A549 (cell line): ENCODE measurements around the gene GATA6. TPM values are rescaled to one million over a fixed set of nuclear protein-coding genes. Genes with fewer than 3 reads are reported as not detected.

Experiments used
- ATAC-seq, 2 experiments: fragments of 200-7000 bp in 1 of 2; fragments of >200 bp in 1 of 2; cut with Nextera tagmentation in 1 of 2; cut with Tn5 transposase in 1 of 2; 3 replicates each; pipeline versions ENCODE4 v1.8.0 to v1.9.1; 2018 to 2020; ENCODE audit warnings: mild to moderate bottlenecking in 1 of 2, moderate library complexity in 1 of 2
- CTCF ChIA-PET: fragments of 300-600 bp; sonication (Branson Sonifier 250); formaldehyde crosslinking; extraction: SDS; loops from one replicate; lab custom pipeline; 2021; ENCODE audit warnings: antibody characterized with exemption, inconsistent platforms; lab: Yijun Ruan, JAX
- POLR2A ChIA-PET: fragments of 350-600 bp; formaldehyde crosslinking; extraction: SDS; loops from one replicate; lab custom pipeline; 2021; ENCODE audit warnings: antibody characterized with exemption, inconsistent platforms; lab: Yijun Ruan, JAX
- DNase-seq, 2 experiments: peaks; one replicate each; pipeline versions ENCODE4 v3.0.0 to v3.0.0-alpha.2; 2011 to 2016; ENCODE audit warnings: low read depth in 1 of 2, low spot score in 1 of 2
- FAIRE-seq: peaks from 2 replicates; lab custom pipeline; 2011; peaks lifted over from hg19 to GRCh38; lab: Jason Lieb, UNC
- H3K27ac ChIP-seq, 2 experiments: fragments of >200 bp; sonication (Bioruptor Twin); formaldehyde crosslinking; 3 replicates each; pipeline ENCODE4 v1.5.1; 2016 to 2017
- H3K4me1 ChIP-seq: fragments of >200 bp; sonication (Bioruptor Twin); formaldehyde crosslinking; 3 replicates; pipeline ENCODE4 v1.6.1; 2016
- H3K4me2 ChIP-seq: fragments of >200 bp; sonication (Bioruptor Twin); formaldehyde crosslinking; 3 replicates; pipeline ENCODE4 v1.6.1; 2016
- H3K4me3 ChIP-seq: fragments of >200 bp; sonication (Bioruptor Twin); formaldehyde crosslinking; 3 replicates; pipeline ENCODE4 v1.5.1; 2016
- H3K9me3 ChIP-seq: fragments of >200 bp; sonication (Bioruptor Twin); formaldehyde crosslinking; 3 replicates; pipeline ENCODE4 v1.6.1; 2016
- ATOH8 ChIP-seq: fragments of 250-450 bp; sonication (Bioruptor Pico); IDR thresholded peaks from 2 replicates; pipeline ENCODE4 v1.5.0; 2020; ENCODE audit warnings: low read depth, mild to moderate bottlenecking, moderate library complexity
- BCL3 ChIP-seq: fragments of >200 bp; sonication (Bioruptor Twin); formaldehyde crosslinking; IDR thresholded peaks from 3 replicates; pipeline ENCODE4 v1.6.1; 2016
- CBX2 ChIP-seq: fragments of 200-600 bp; sonication (generic); IDR thresholded peaks from 2 replicates; pipeline ENCODE4 v1.6.1; 2016; ENCODE audit warnings: low read depth, mild to moderate bottlenecking, borderline replicate concordance
- E2F6 ChIP-seq: IDR thresholded peaks from 2 replicates; pipeline ENCODE4 v1.6.1; 2012; ENCODE audit warnings: low read depth, borderline replicate concordance
- EHF ChIP-seq: fragments of 250-450 bp; sonication (Bioruptor Pico); IDR thresholded peaks from 2 replicates; pipeline ENCODE4 v1.5.0; 2020; ENCODE audit warnings: mild to moderate bottlenecking
- EHMT2 ChIP-seq: fragments of 200-600 bp; sonication (generic); IDR thresholded peaks from 2 replicates; pipeline ENCODE4 v1.6.1; 2016; ENCODE audit warnings: antibody characterized with exemption, low read depth, mild to moderate bottlenecking, moderate library complexity
- FOSL2 ChIP-seq, 2 experiments: fragments of 450-650 bp in 1 of 2; fragments of >200 bp in 1 of 2; sonication (Bioruptor Twin) in 1 of 2; formaldehyde crosslinking; IDR thresholded peaks; 2 replicates each; pipeline versions ENCODE4 v1.5.0 to v1.6.1; 2016 to 2020; ENCODE audit warnings: mild to moderate bottlenecking in 1 of 2, moderate library complexity in 1 of 2
- HDAC2 ChIP-seq: fragments of 200-600 bp; sonication (generic); IDR thresholded peaks from 2 replicates; pipeline ENCODE4 v1.6.1; 2016
- HES2 ChIP-seq: fragments of >200 bp; sonication (Bioruptor Twin); formaldehyde crosslinking; IDR thresholded peaks from 2 replicates; pipeline ENCODE4 v1.6.1; 2016
- HMGXB4 ChIP-seq: fragments of 250-450 bp; sonication (Bioruptor Pico); IDR thresholded peaks from 2 replicates; pipeline ENCODE4 v1.5.0; 2021; ENCODE audit warnings: mild to moderate bottlenecking, moderate library complexity, borderline replicate concordance
- JUN ChIP-seq, 2 experiments: fragments of >200 bp; sonication (Bioruptor Twin); formaldehyde crosslinking; IDR thresholded peaks; 2 replicates in 1 of 2; 3 replicates in 1 of 2; pipeline ENCODE4 v1.6.1; 2016 to 2017
- KDM1A ChIP-seq: fragments of 200-600 bp; sonication (generic); IDR thresholded peaks from 2 replicates; pipeline ENCODE4 v1.6.1; 2016; ENCODE audit warnings: low read depth, mild to moderate bottlenecking
- KDM5A ChIP-seq: fragments of 200-600 bp; sonication (generic); IDR thresholded peaks from 2 replicates; pipeline ENCODE4 v1.6.1; 2016; ENCODE audit warnings: antibody characterized with exemption, mild to moderate bottlenecking
- MAFK ChIP-seq: fragments of 450-650 bp; IDR thresholded peaks from 2 replicates; pipeline ENCODE4 v1.6.1; 2014; ENCODE audit not compliant: partially characterized antibody
- MAX ChIP-seq: IDR thresholded peaks from 2 replicates; pipeline ENCODE4 v1.6.1; 2012
- MAZ ChIP-seq: fragments of 150-350 bp; IDR thresholded peaks from 2 replicates; pipeline ENCODE4 v1.6.1; 2014; ENCODE audit warnings: antibody characterized with exemption, low read depth, low read length, borderline replicate concordance
- NFE2L2 ChIP-seq: fragments of 150-350 bp; conservative IDR thresholded peaks from 2 replicates; pipeline ENCODE4 v1.6.1; 2014; ENCODE audit warnings: low read length
- PBX3 ChIP-seq: IDR thresholded peaks from 2 replicates; pipeline ENCODE4 v1.6.1; 2012
- PHF8 ChIP-seq: fragments of 200-600 bp; sonication (generic); IDR thresholded peaks from 2 replicates; pipeline ENCODE4 v1.6.1; 2016; ENCODE audit warnings: low read depth, mild to moderate bottlenecking, antibody characterized with exemption, moderate library complexity, borderline replicate concordance
- POLR2A ChIP-seq: IDR thresholded peaks from 2 replicates; pipeline ENCODE4 v1.6.1; 2012; ENCODE audit warnings: mild to moderate bottlenecking, low read length
- POLR2AphosphoS2 ChIP-seq: conservative IDR thresholded peaks from 2 replicates; pipeline ENCODE4 v1.6.1; 2012; ENCODE audit warnings: low read length, improper control_type of control experiment, inconsistent platforms
- RAD21 ChIP-seq, 2 experiments: fragments of >200 bp in 1 of 2; sonication (Bioruptor Twin) in 1 of 2; formaldehyde crosslinking in 1 of 2; IDR thresholded peaks in 1 of 2; conservative IDR thresholded peaks in 1 of 2; 2 replicates in 1 of 2; 3 replicates in 1 of 2; pipeline ENCODE4 v1.6.1; 2012 to 2018; ENCODE audit warnings: inconsistent platforms in 1 of 2
- RFX5 ChIP-seq: fragments of 450-650 bp; IDR thresholded peaks from 2 replicates; pipeline ENCODE4 v1.7.1; 2014; ENCODE audit warnings: antibody characterized with exemption, mild to moderate bottlenecking, moderate library complexity
- RNF2 ChIP-seq: fragments of 200-600 bp; sonication (generic); IDR thresholded peaks from 2 replicates; pipeline ENCODE4 v1.6.1; 2016; ENCODE audit warnings: low read depth, mild to moderate bottlenecking, antibody characterized with exemption, moderate library complexity, borderline replicate concordance
- SMC3 ChIP-seq: fragments of >200 bp; sonication (Bioruptor Twin); formaldehyde crosslinking; IDR thresholded peaks from 3 replicates; pipeline ENCODE4 v1.6.1; 2018; ENCODE audit warnings: inconsistent platforms
- SREBF2 ChIP-seq: fragments of 450-650 bp; IDR thresholded peaks from 2 replicates; pipeline ENCODE4 v1.6.1; 2014; ENCODE audit warnings: mild to moderate bottlenecking, moderate library complexity
- ZFP36 ChIP-seq: fragments of 450-650 bp; IDR thresholded peaks from 2 replicates; pipeline ENCODE4 v1.6.1; 2014; ENCODE audit warnings: borderline replicate concordance; ENCODE audit not compliant: partially characterized antibody
- ZNF302 ChIP-seq: fragments of 250-450 bp; sonication (Bioruptor Pico); IDR thresholded peaks from 2 replicates; pipeline ENCODE4 v1.9.0; 2021; ENCODE audit warnings: inconsistent platforms, mild to moderate bottlenecking, moderate library complexity
- ZSCAN20 ChIP-seq: fragments of 250-450 bp; sonication (Bioruptor Pico); IDR thresholded peaks from 2 replicates; pipeline ENCODE4 v1.8.0; 2022; ENCODE audit warnings: mild to moderate bottlenecking, moderate library complexity
- WGBS: methylation state at CpG from one replicate; pipeline ENCODE4 v1.1.6; 2017; ENCODE audit errors: missing lambda C conversion rate; 5-methylcytosine and 5-hydroxymethylcytosine counted together
- polyA minus RNA-seq: library from RNA; depleted of rRNA, polyadenylated mRNA; stranded (reverse); fragments of >200 nt; gene quantifications from 2 replicates; pipeline ENCODE4 v1.2.3, GENCODE V29; 2011; rRNA and poly(A)+ RNA removed
- polyA plus RNA-seq, 4 experiments: library from polyadenylated mRNA; depleted of rRNA in 3 of 4; stranded (reverse); fragments of >200 nt; fragmentation: RNase III in 1 of 4; extraction: RNeasy Plus Mini Kit Qiagen cat#74134 plus additional on column Dnase treatment in 1 of 4; gene quantifications; 2 replicates in 3 of 4; 3 replicates in 1 of 4; pipeline ENCODE4 v1.2.3, GENCODE V29; 2011 to 2017

Gene GATA6
- 0.97 and 1.2 TPM in 2 replicates for polyA plus RNA-seq (2011; rRNA removed)
- polyA plus RNA-seq (2012; cell fraction: cytosol; rRNA removed), result 0.70 and 1.2 TPM in 2 replicates
- polyA plus RNA-seq (2012; cell fraction: nucleus; rRNA removed), result 2.2 and 2.5 TPM in 2 replicates
- 1.3 to 1.6 TPM (median 1.4 TPM) in 3 replicates for polyA plus RNA-seq (2017; fragmentation: RNase III; extraction: RNeasy Plus Mini Kit Qiagen cat#74134 plus additional on column Dnase treatment)
- polyA minus RNA-seq, result 0.37 and 0.78 TPM in 2 replicates

GRCh38 chr18:22169011-22169888, at the start of gene GATA6:
TSS of gene GATA6 (plus strand) at chr18:22169589. CDS start at chr18:22171145, 1,556 bp downstream.
- Histone ChIP-seq H3K27ac (peak within 1 kb of the TSS; percentile 72 to 97), H3K4me1 (peaks cover 20% of the 10 kb centered on the region; the same call in 2 of the 3 replicates), H3K4me3 (peak within 1 kb of the TSS; percentile 72), H3K9me3 (no peaks in the 10 kb centered on the region), H3K4me2 (peak within 1 kb of the TSS; percentile 91)
- WGBS, result 0% methylated on average over 2 of the region's 87 CpGs
- ATAC-seq (peak; percentile 85 to 90), FAIRE-seq (no peak), DNase-seq (peak; percentile 75 to 85)
- ChIA-PET CTCF (interaction anchor here (0.6 to 1.1 kb wide), 3 partner anchors 23 to 169 kb away, joined by 3 read pairs; no protein-coding TSS in a partner anchor), POLR2A (interaction anchor here (0.5 to 1.6 kb wide), 4 partner anchors 297 to 633 kb away, joined by 3 to 6 read pairs (median 4); no protein-coding TSS in a partner anchor)
- TF ChIP-seq KDM1A (no peak), CBX2 (no peak), MAZ (no peak), ATOH8 (CRISPR knock-in tag) (no peak), KDM5A (no peak), E2F6 (peak; percentile 45; the same call in 1 of the 2 replicates), SMC3 (peak; percentile 56), ZFP36 (no peak), MAX (0 out of 2 replicates have a peak, but pooled peaks have one; percentile 23), RNF2 (0 out of 2 replicates have a peak, but pooled peaks have one; percentile 19), JUN (IDR thresholded peaks at IDR 0.05) (no peak; a peak in 1 of 5 replicates), HMGXB4 (CRISPR knock-in tag) (no peak), POLR2A (peak; percentile 61), MAFK (no peak), FOSL2 (IDR thresholded peaks at IDR 0.05) (no peak), FOSL2 (CRISPR knock-in tag; IDR thresholded peaks at IDR 0.05) (no peak), ZSCAN20 (no peak), RFX5 (no peak), PHF8 (0 out of 2 replicates have a peak, but pooled peaks have one; percentile 21), HDAC2 (no peak), POLR2AphosphoS2 (no peak), NFE2L2 (no peak), RAD21 (conservative IDR thresholded peaks at IDR 0.05 in 1 of 2, IDR thresholded peaks at IDR 0.05 in 1 of 2) (peak; percentile 51 to 74), SREBF2 (no peak), HES2 (no peak), PBX3 (no peak), EHMT2 (no peak), EHF (CRISPR knock-in tag) (no peak), BCL3 (no peak), ZNF302 (CRISPR knock-in tag) (no peak)
